Activated CD8-positive, alpha-beta T cell treated with anti-CD3 and anti-CD28 coated beads for 36 hours (primary cell): ENCODE measurements around the gene KLHL29. TPM values are rescaled to one million over a fixed set of nuclear protein-coding genes. Genes with fewer than 3 reads are reported as not detected.

Experiments used
- ATAC-seq: fragments of 200-7000 bp; cut with Tn5 transposase; one replicate; pipeline ENCODE4 v1.10.0; 2021; ENCODE audit warnings: mild to moderate bottlenecking, moderate library complexity
- CTCF ChIA-PET: fragments of 350-600 bp; sonication (Branson Sonifier 250); formaldehyde crosslinking; loops from one replicate; lab custom pipeline; 2021; ENCODE audit warnings: antibody characterized with exemption; lab: Charles Lee
- POLR2A ChIA-PET: fragments of 350-600 bp; sonication (Branson Sonifier 250); formaldehyde crosslinking; loops from one replicate; lab custom pipeline; 2021; ENCODE audit warnings: antibody characterized with exemption; lab: Charles Lee
- DNase-seq: peaks from one replicate; pipeline ENCODE4 v3.0.0-alpha.2; 2020
- H3K27ac Mint-ChIP-seq: one replicate; pipeline ENCODE4 v1.8.0; 2021; ENCODE audit warnings: mild to moderate bottlenecking, mixed read lengths
- H3K27me3 Mint-ChIP-seq: one replicate; pipeline ENCODE4 v1.8.0; 2021; ENCODE audit warnings: mixed read lengths
- H3K36me3 Mint-ChIP-seq: one replicate; pipeline ENCODE4 v1.8.0; 2021; ENCODE audit warnings: low read depth, mixed read lengths
- H3K4me1 Mint-ChIP-seq: one replicate; pipeline ENCODE4 v1.8.0; 2021; ENCODE audit warnings: low read depth, mixed read lengths
- H3K4me3 Mint-ChIP-seq: one replicate; pipeline ENCODE4 v1.8.0; 2021; ENCODE audit warnings: mild to moderate bottlenecking, moderate library complexity, mixed read lengths
- H3K9me3 Mint-ChIP-seq: one replicate; pipeline ENCODE4 v1.8.0; 2021; ENCODE audit warnings: mixed read lengths
- CTCF ChIP-seq: fragments of 200-600 bp; IDR thresholded peaks from one replicate; pipeline ENCODE4 v1.8.0; 2022; ENCODE audit warnings: antibody characterized with exemption, mild to moderate bottlenecking
- intact Hi-C: fragments of 100-400 bp; cut with micrococcal nuclease; formaldehyde crosslinking; loops from one replicate; pipeline ENCODE4 v1.10.0; 2022
- total RNA-seq, 2 experiments: library from RNA; stranded (reverse); gene quantifications; one replicate each; pipeline ENCODE4 v1.2.3, GENCODE V29; 2021

Gene KLHL29
- total RNA-seq, 2 experiments from 2014 or later, result 1.0 to 1.2 TPM

DNA sequence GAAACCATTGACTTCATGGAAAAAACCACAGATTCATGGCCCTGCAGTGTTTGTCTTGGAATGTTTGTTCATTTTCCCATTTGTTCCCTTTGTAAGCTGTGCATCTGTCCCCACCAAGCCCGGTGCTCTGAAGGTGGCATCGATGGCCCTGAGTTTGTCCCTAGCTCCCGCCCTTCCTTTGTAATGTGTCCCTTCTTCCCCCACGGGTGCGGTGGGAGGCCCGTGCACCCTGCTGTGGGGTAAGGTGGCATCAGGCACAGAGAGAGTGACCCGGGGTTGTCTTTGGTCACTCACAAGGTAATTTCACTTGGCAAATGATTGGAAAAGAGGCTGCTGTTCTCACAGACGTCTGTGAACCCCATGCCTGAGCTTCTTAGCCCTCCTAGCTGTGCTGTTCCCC, 28.7 kb downstream of the KLHL29 start:
- no peak overlapping the region for H3K27ac Mint-ChIP-seq
- DNase-seq (no peak), ATAC-seq (no peak)
- ChIA-PET POLR2A (no interaction called here), CTCF (no interaction called here)
- TF ChIP-seq CTCF, result no peak
- no peak overlapping the region for H3K4me3 Mint-ChIP-seq
- H3K9me3 Mint-ChIP-seq, result no peaks in the 10 kb centered on the region
- intact Hi-C loops, result no loop called here
- H3K27me3 Mint-ChIP-seq, result no peaks in the 10 kb centered on the region
- H3K36me3 Mint-ChIP-seq, result no peaks in the 10 kb centered on the region
- H3K4me1 Mint-ChIP-seq, result no peaks in the 10 kb centered on the region

DNA sequence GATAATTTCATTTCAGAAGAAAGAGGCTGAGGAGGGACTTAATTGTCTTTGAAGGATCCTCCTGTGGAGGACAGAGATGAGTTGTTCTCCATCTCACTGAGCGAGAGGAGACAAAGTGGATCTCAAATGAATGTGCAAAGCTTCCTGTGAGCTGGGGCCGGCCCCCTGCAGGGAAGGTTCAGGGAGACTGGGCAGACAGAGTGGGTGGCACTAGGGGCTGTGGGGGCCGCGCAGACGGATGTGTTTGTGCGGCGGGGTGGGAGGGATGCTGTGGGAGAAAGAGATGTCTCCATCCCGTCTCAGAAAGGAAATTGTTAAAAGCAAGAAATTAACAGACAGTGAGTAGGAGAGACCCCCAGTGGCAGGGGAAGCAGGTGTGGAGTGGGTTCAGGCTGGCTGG, 29.1 kb downstream of the KLHL29 start:
- POLR2A ChIA-PET, result no interaction called here
- intact Hi-C loops, result no loop called here
- no peak overlapping the region for H3K27ac Mint-ChIP-seq

GRCh38 chr2:23414871-23415270, 29.9 kb downstream of the KLHL29 start:
- no peaks in the 10 kb centered on the region for H3K27me3 Mint-ChIP-seq
- intact Hi-C loops, result no loop called here
- no peak for ATAC-seq
- no peaks in the 10 kb centered on the region for H3K9me3 Mint-ChIP-seq
- TF ChIP-seq CTCF, result no peak
- H3K27ac Mint-ChIP-seq, result no peak overlapping the region
- H3K36me3 Mint-ChIP-seq, result no peaks in the 10 kb centered on the region
- CTCF ChIA-PET, result interaction anchor here (1.5 kb wide), 1 partner anchor 102 kb away, joined by 4 read pairs; no protein-coding TSS in a partner anchor
- POLR2A ChIA-PET, result no interaction called here
- DNase-seq, result no peak
- no peaks in the 10 kb centered on the region for H3K4me1 Mint-ChIP-seq
- H3K4me3 Mint-ChIP-seq, result no peak overlapping the region

More for the DNA sequence above, 29.1 kb downstream of the KLHL29 start:
- CTCF ChIA-PET, result no interaction called here
- no peak for TF ChIP-seq CTCF
- no peaks in the 10 kb centered on the region for H3K27me3 Mint-ChIP-seq
- ATAC-seq (no peak), DNase-seq (no peak)
- H3K4me3 Mint-ChIP-seq, result no peak overlapping the region
- no peaks in the 10 kb centered on the region for H3K36me3 Mint-ChIP-seq
- no peaks in the 10 kb centered on the region for H3K4me1 Mint-ChIP-seq
- no peaks in the 10 kb centered on the region for H3K9me3 Mint-ChIP-seq

GRCh38 chr2:23417310-23417709, 32.3 kb downstream of the KLHL29 start:
- Mint-ChIP-seq H3K4me1 (no peaks in the 10 kb centered on the region), H3K4me3 (no peak overlapping the region), H3K27me3 (no peaks in the 10 kb centered on the region), H3K9me3 (no peaks in the 10 kb centered on the region), H3K27ac (no peak overlapping the region), H3K36me3 (no peaks in the 10 kb centered on the region)
- no peak for TF ChIP-seq CTCF
- ChIA-PET CTCF (no interaction called here), POLR2A (no interaction called here)
- intact Hi-C loops, result no loop called here
- ATAC-seq, result no peak
- no peak for DNase-seq

DNA sequence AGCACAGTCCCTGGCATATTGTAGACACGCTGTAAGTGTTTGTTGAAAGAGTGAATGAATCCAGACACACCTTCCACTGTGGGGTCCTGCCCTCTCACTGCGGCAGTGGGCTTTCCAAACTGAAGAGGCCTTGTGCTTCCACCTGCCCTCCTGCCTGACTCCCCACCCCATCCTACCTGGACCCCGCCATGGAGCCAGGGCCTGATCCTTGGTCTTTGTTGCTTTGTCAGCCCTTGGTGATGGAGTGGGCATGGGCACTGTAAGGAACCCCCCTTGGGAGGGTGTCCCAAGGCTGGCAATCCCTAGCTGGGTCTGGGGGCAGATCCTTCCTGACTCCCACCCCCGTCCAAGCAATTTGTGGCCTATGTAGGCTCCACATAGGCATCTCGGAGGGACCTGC, 33.1 kb downstream of the KLHL29 start:
- ChIA-PET POLR2A (no interaction called here), CTCF (no interaction called here)
- H3K36me3 Mint-ChIP-seq, result no peaks in the 10 kb centered on the region
- DNase-seq (no peak), ATAC-seq (no peak)
- H3K4me3 Mint-ChIP-seq, result no peak overlapping the region
- H3K9me3 Mint-ChIP-seq, result no peaks in the 10 kb centered on the region
- H3K27me3 Mint-ChIP-seq, result no peaks in the 10 kb centered on the region
- H3K4me1 Mint-ChIP-seq, result no peaks in the 10 kb centered on the region
- TF ChIP-seq CTCF, result no peak
- H3K27ac Mint-ChIP-seq, result no peak overlapping the region
- intact Hi-C loops, result no loop called here
